ENCODE data around the gene ASCC1. TPM values are rescaled to one million over a fixed set of nuclear protein-coding genes. Genes with fewer than 3 reads are reported as not detected.

The ASCC1 gene
- total and polyA plus RNA-seq, 7 donors = 15.3 to 37.0 (median 19.3) TPM

GRCh38 chr10:72263613-72264241 is 47.7 kb upstream of the ASCC1 start:
- WGBS, 3 donors = 55 to 76% (median 60%) methylated on average over 6 of the region's 6 CpGs
- TF ChIP-seq CTCF (IDR thresholded peaks at IDR 0.05) = no peak
- Histone ChIP-seq H3K36me3 (ENCODE audit: insufficient read depth in 1 of 2, low read depth in 1 of 2) (no peaks in the 10 kb centered on the region), H3K27ac (no peak overlapping the region), H3K4me1 (peaks cover 26% of the 10 kb centered on the region), H3K27me3 (ENCODE audit: insufficient read depth in 3 of 3, low read length in 2 of 3) (no peaks in the 10 kb centered on the region), H3K4me3 (no peak overlapping the region), H3K9me3 (no peaks in the 10 kb centered on the region)
- no peak for ATAC-seq
- intact Hi-C loops (cut with DNase I) = no loop called here
- DNase-seq = no peak

- ATAC-seq = no peak
- intact Hi-C loops (cut with DNase I) = no loop called here
- H3K4me3 ChIP-seq = no peak overlapping the region
Measured at GRCh38 chr10:72261784-72262404, 45.8 kb upstream of the ASCC1 start.

GRCh38 chr10:72260976-72261783 is 45.1 kb upstream of the ASCC1 start:
- Histone ChIP-seq H3K4me1 (peaks cover 43% of the 10 kb centered on the region), H3K27me3 (ENCODE audit: insufficient read depth in 3 of 3, low read length in 2 of 3) (no peaks in the 10 kb centered on the region), H3K36me3 (ENCODE audit: insufficient read depth in 1 of 2, low read depth in 1 of 2) (no peaks in the 10 kb centered on the region), H3K4me3 (peak overlapping the region; percentile 65), H3K9me3 (no peaks in the 10 kb centered on the region), H3K27ac (peak overlapping the region; percentile 91)
- peak in 3 of 4 donors; percentile 2 to 12 (median 6) for ATAC-seq
- intact Hi-C loops (cut with DNase I) = no loop called here
- no peak for DNase-seq
- WGBS, 3 donors = 6 to 9% (median 7%) methylated on average over 30 of the region's 30 CpGs
- TF ChIP-seq CTCF (IDR thresholded peaks at IDR 0.05) = no peak

More at GRCh38 chr10:72261784-72262404, 45.8 kb upstream of the ASCC1 start:
- Histone ChIP-seq H3K4me1 (peaks cover 36% of the 10 kb centered on the region), H3K36me3 (ENCODE audit: insufficient read depth in 1 of 2, low read depth in 1 of 2) (no peaks in the 10 kb centered on the region), H3K27ac (peak overlapping the region; percentile 91), H3K9me3 (no peaks in the 10 kb centered on the region), H3K27me3 (ENCODE audit: insufficient read depth in 3 of 3, low read length in 2 of 3) (no peaks in the 10 kb centered on the region)
- TF ChIP-seq CTCF (IDR thresholded peaks at IDR 0.05) = no peak
- 92 to 96% (median 94%) methylated on average over 7 of the region's 7 CpGs for WGBS, 3 donors
- DNase-seq = no peak

- Histone ChIP-seq H3K27ac (peak overlapping the region; percentile 91), H3K4me3 (peak overlapping the region; percentile 65), H3K36me3 (ENCODE audit: insufficient read depth in 1 of 2, low read depth in 1 of 2) (no peaks in the 10 kb centered on the region), H3K4me1 (peaks cover 51% of the 10 kb centered on the region), H3K9me3 (no peaks in the 10 kb centered on the region), H3K27me3 (ENCODE audit: insufficient read depth in 3 of 3, low read length in 2 of 3) (no peaks in the 10 kb centered on the region)
- DNase-seq (peak; percentile 87 to 94), ATAC-seq (peak; percentile 90 to 95 (median 92))
- no peak for TF ChIP-seq CTCF (IDR thresholded peaks at IDR 0.05)
- WGBS, 3 donors = 6 to 13% (median 8%) methylated on average over 18 to 19 of the region's 19 CpGs
- intact Hi-C loops (cut with DNase I) = no loop called here
Measured at GRCh38 chr10:72260239-72260975, 44.3 kb upstream of the ASCC1 start.

Data from psoas muscle (tissue), 8 donors.